Inferior parietal cortex (tissue), 1 donor: Measurements from ENCODE around the gene GPC5.

ENCODE experiments used
- DNase-seq: peaks from one replicate; pipeline ENCODE4 v3.0.0-alpha.2; 2016; ENCODE audit errors: extremely low spot score

The GPC5 gene

DNA sequence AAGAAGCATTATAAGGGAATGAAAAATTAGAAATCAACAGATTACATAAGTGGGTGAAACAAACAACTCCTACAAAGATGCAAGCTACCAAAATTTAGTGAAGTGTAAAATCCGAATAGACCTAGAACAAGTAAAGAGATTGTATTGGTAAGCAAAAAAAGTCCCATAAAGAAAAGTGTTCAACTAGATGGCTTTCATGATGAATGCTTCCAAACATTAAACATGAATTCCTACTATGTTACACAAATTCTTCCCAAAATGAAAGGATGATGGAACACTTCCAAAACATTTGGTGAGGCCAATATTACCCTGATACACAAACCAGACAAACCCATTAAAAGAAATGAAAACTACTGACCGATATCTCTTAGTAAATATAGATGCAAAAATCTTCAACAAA, 139.0 kb downstream of the GPC5 start:
- no peak for DNase-seq

DNA sequence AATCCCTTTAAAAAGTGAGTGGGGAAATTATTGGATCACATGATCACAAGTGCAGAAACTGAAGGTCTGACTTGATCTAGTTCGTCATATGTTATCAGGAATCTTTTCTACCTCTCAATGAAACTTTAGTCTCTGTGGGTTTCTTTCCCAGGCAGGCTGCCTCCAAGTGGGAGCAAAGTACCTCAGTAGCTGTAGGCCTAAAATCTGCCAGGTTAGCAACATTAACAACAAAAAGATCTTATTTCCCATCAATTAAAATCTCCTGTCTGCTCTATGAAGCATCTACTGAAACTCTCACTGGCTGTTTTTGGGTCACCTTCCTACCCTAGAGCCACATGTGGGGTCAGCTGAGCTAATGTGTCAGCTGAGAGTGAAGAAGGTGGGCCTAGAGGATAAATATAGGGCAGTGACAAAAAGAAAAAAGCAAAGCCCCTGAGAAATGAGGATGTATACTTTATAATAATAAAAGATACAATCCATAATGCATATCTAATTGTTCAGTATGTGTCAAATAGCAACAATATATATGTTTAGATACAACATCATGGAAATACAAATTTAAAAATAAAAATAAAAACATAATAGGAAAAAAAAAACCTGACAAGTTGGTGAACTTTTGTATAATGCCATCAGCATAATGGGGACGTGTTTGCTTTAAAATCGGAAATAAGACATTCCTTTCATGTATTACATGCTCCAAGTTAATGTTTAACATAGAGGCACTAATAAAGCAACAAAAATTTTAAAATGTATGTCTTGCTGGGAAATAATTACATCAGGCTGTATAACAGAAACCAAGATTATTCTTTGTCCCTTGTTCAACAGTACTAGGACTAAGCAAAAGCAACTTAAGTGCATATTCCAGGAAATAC, 141.1 kb downstream of the GPC5 start:
- DNase-seq, result no peak

DNA sequence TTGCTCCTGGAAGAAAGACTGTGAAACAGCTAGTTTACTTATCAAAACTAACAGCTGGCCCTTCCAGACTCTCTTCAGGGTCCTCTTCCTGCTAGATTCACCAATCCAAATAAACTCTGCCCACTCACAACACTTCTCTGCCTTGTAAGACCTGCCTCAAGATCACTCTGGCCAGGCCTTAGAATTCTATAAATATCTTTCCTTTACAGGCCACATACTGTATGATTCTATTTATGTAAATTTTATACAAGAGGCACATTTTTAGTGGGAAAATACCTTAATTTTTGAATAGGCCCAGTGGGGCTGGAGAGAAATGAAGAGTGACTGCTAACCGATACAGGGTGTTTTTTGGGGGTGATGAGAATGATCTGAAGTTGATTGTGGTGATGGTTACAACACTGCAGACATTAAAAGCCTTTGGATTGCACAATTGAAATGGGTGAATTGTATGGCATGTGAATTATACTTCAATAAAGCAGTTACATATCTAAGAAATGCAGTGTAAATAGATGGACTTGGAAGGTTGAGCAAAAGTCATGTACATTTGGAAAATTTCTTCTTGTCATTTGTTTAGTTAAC, 141.8 kb downstream of the GPC5 start:
- DNase-seq, result no peak

DNA sequence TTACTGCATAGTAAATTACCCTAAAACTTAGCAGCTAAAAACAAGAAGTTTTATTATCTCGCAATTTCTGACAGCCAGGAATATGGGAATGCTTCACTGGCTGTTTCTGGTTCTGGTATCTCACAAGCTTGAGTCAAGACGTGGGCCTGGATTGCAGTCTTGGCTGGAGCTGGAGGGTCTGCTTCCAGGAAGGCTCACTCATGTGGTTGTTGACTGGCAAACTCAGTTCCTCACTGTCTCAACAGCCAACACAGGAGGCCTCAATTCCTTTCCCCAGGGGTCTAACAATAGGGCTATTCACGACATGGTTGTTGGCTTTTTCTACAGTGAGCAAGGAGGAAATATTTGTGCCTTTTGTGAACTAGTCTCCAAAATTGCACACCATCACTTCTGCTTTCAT, 146.3 kb downstream of the GPC5 start:
- no peak for DNase-seq

DNA sequence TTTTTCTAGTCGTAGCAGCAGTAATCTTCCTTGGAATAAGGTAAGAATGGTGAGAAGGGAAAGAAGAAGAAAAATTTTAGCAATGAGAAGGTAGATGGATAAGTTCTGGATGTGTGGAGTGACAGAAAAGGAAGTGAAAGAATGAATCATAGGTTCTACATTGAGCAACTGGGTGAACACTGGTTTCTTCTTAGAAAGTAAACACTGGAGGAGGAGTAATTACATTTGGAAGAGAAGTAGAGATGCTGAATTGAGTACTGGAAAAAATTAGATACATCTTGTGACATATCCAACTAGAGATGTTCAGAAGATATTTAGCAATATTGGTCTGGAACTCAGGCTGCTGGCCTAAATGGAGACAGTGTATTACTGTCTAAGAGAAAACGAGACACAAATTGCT, 148.5 kb downstream of the GPC5 start:
- DNase-seq, result no peak

DNA sequence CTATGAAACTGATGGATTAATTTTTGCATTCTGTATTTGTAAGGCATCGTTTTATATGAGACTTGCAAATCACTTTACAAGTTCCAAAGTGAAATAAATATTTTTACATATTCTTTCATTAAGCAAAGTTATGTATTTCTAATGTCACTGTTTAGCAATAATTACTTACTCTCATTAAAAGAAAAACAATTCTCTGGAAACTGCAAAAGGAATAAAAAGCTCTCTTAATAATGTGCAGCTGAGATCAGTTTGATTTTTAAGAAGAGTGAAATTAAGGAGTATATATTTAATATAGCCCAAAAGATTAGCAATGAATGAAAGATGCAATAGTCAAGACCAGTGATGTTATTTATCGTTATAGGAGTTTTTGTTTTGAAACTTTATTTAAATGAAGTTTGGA, 155.2 kb downstream of the GPC5 start:
- no peak for DNase-seq

DNA sequence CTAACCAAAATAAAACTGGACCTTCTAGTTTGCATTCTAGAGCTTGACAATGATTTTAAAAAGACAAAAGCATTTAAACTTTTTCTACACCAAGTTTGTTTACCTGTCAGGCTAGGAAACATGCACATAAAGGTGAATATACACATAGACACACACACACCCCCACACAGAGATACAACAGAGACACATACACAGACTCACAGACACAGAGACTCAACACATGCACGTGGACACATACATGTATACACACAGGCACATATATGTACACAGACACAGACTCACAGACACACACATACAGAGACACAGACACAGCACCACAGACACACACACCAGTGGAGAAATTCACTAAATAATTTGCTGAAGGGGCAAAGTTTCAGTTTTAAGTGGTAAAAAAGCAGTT, 155.7 kb downstream of the GPC5 start:
- no peak for DNase-seq

DNA sequence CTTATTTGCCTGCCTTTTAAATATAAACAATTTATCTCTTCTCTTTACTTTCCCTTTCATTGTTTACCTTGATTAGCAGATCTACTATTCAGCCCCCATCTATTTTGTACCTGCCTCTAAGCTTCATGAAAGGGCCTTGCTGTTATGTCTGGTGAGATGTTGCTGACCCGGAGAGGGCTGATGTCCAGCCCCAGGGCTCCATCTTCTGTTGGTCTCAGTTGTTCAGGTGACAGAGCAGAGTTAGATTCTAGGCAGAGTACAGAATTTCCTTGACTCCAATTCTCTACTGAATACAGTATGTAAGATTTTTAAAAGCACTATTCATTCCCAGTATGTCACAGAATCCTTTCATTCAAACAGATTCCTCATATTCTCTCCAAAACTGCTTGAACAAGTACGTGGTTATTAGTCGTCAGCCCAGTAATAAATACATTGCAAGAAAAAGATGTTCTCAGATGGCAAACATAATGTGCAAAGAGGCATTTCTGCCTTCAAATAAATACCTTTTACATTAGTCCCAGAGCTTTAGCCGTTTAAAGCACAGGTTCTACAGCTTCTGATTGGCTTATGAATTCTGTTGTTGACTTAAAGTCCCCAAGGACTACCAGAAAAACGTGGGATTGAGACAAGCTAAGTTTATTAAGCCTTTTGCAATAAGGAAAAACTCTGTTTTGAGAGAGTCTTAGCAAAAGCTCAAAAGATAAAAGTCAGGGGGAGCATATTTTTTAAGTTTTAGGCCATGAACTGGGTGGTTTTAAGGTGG, 159.1 kb downstream of the GPC5 start:
- no peak for DNase-seq

DNA sequence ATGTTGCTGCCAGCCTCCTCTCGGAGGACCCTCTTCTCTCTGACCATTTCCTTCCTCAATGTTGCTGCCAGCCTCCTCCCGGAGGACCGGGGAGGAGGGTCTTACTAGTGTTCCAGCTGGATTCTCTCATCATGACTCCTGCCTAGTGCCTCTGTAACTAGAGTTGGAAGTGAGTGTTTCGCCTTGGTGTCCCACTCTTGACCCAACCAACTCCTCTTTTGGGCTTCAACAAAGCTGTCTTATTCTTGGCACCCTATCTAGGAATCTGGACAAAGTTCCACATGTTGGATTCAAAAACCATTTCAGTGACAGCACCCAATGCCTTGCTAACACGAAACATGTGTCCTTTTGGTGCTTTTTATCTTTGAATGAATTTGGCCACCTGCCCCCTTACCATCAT, 165.4 kb downstream of the GPC5 start:
- DNase-seq, result no peak

DNA sequence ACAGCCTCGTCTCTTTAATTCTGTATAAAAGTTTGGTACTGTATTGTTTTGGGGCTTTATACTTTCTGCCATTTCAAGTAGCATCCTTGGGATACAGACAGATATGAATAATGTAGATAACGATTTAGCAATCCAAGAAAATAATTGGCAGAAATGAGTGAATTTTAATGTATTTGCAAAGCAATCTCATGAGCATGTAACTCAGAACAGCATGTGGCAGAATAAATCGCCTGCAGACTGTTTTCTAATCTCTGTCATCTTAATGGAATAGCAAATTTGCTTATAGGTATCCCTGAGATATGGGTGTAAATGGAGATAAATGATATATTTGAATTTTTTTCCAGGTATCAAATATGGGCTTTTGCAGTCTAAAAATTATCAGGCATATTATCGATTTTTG, 166.0 kb downstream of the GPC5 start:
- no peak for DNase-seq

DNA sequence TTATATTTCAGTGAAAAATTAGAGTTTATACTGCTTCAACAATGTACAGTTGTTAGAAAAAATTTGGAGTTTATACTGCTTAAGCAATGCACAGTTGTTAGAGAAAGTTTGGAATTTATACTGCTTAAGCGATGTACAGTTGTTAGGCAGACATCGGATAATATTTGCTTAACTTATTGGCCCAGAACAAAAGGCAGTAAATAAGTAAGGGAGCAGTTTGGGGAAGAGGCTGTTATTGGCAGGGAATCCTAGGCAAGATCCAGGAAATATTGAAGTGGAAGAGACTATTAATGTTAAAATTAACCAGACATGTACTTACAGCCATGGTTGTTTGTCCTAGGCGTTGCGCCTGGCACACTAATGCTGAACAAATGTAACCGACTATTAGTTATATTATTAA, 166.9 kb downstream of the GPC5 start:
- no peak for DNase-seq

DNA sequence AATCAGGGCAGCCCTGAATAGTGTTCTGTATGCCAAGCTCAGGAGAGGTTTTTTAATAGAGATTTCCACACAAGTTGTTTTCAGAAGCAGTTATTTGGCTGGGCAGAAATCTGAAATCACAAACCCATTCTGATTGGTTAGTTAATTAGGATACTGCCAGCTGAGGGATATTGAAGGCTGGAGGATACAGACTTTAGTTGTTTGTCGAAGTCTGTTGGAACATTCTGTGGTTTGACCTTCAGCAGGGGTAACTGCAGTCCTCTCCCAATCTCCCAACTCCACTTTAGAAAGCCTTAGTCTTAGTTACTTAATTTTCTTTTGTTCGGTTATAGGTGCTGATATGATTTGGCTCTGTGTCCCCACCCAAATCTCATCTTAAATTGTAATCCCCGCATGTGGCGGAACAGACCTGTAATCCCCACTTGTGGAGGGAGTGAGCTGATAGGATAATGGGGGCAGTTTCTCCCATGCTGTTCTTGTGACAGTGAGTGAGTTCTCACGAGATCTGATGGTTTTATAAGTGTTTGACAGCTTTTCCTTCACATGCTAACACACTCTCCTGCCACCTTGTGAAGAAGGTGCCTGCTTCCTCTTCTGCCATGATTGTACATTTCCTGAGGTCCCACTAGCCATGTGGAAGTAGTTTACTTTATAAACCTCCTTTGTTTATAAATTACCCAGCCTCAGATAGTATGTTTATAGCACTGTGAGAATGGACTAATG, 169.2 kb downstream of the GPC5 start:
- no peak for DNase-seq

DNA sequence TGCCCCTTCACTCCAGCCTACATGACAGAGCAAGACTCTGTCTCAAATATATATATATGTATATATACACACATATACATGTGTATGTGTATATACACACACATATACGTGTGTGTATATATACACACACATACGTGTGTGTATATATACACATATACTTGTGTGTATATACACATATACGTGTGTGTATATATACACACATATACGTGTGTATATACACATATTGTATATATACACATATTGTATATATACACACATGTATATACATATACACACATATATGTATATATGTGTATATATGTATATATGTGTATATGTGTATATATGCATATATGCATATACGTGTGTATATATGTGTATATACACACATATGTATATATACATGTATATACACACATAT, 173.3 kb downstream of the GPC5 start:
- no peak for DNase-seq

DNA sequence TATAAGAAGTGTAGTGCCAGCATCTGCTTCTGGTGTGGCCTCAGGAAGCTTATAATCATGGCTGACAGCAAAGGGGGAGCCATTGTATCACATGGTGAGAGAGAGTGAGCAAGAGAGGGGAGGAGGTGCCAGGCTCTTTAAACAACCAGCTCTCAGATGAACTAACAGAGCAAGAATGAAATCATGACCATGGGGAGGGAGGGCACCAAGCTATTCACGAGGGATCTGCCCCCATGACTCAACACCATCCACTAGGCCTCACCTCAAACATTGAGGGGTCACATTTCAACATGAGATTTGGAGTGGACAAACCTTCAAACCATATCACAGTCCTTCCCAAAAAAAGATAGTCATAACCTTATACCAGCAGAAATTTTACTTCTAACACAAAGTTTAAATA, 174.0 kb downstream of the GPC5 start:
- DNase-seq, result no peak

DNA sequence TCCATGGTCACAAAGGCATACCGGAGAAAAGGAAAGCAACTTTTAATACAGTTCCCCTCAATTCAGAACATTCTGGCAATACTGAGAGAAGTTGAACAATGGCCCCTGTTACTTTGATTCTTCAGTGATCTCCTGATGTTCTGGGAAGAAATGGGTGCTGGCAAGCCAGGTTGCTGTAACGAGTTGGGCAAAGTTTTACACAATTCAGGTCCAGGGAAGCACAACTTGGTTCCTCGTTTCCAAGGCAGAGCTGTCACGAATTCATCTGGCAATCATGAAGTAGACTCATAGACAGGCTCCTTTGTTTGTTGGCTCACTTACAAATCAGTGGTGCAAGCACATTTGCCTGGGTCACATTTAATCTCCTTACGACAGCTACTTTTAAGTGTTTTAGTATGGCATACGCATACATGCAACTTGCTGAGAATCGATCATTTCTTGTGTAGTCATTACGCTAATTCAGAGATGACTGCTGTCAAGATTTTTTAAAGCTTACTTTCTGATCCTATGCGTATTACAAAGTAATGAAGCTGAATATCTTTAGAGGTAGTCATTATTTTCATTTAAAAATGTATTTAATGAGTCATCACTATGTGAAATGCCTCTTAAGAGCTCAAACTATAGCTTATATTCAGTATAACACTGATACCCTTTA, 174.7 kb downstream of the GPC5 start:
- DNase-seq, result no peak

DNA sequence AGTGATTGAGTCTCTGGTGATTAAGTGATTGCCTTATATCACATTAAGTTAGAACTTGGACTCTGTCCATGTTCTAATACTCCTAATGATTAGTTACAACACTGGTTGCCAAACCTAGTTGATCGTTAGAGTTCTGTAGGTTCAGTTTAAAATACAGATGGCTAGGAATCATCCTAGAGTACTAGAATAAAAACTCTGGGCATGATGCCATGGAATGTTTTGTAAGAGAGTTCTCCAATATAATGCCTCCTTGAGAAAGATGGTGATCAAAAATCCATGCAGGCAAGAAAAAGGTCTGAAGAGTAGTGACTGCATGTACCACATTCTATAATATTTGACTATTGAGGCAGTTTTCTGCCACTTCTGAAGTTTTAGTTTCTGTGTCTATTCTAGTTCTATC, 176.3 kb downstream of the GPC5 start:
- DNase-seq, result peak; percentile 38

DNA sequence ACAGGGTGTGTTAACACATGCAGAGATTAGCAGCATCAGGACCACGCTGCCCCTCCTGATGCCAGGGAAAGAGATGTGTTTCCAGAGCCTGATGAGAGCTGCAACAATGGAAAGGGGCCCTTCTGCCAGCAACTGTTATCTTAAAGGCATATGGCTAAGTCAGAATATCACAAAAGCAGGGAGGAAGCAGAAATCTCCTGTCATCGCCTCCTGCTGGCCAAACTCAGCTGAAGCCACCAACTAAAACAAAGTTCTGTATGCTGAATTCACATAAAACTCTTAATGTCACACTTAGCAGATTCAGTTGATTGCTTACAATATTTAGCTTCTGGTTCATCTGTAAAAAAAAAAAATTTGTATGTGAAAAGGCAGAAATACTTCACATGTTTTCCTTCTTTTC, 178.2 kb downstream of the GPC5 start:
- DNase-seq, result no peak

DNA sequence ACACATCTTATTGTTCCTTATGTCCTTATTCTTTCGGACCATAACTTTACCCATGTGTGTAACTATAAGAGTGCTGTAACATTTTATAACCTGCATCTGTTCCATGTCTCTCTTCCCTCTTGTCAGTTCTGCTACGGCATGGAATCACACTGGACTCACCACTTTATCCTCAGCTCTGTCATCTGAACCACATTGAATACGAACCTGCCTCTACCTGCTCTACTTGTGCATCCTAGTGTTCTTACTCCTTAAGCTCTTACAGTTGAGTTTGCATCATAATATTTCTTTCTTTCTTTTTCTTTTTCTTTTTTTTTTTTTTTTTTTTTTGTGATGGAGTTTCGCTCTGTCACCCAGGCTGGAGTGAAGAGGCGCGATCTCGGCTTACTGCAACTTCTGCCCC, 180.9 kb downstream of the GPC5 start:
- no peak for DNase-seq

DNA sequence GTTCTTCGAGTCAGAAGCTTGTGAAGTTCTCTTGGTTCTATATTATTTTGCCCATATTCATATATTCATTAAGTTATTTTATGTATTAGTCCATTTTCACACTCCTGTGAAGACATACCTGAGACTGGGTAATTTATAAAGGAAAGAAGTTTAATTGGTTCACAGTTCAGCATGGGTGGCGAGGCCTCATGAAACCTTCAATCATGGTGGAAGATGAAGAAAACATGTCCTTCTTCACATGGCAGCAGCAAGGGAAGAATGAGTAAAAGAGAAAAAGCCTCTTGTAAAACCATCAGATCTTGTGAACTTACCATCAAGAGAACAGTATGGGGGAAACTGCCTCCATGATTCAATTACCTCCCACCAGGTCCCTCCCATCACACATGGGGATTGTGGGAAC, 182.3 kb downstream of the GPC5 start:
- no peak for DNase-seq

DNA sequence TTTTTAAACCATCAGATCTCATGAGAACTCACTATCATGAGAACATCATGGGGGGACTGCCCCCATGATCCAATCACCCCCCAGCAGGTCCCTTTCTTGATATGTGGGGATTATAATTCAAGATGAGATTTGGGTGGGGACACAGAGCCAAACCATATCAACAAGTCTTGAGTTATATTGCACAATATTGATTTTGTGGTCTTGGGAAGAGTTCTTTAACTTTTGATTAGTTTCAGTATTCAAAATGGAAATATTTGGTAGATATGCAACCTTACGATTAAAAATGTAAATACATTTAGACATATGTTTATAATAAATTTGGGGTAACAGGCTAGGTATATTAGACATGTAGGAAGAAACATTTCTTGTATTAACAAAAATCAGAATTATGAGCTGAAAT, 188.2 kb downstream of the GPC5 start:
- no peak for DNase-seq

DNA sequence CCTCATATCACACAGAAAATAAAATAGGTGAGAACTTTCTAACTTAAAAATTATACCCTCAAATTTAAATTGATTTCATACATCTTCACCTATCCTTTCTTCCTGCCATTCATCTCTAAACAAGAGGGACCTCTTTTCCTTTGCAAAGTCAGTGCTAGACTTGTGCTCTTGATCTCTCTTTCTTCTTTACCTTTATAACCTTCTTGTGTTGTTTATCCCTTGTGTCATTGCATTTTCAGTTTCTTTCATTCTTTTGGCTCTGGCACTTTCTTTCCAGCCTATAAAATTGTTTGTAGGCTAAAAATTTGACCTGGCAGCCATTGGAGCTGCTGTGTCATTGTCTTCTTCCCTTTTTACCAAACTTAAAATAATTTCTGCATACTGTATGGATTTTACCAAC, 190.1 kb downstream of the GPC5 start:
- no peak for DNase-seq
